ENCODE results near the gene PTCH1.

Gene PTCH1

DNA sequence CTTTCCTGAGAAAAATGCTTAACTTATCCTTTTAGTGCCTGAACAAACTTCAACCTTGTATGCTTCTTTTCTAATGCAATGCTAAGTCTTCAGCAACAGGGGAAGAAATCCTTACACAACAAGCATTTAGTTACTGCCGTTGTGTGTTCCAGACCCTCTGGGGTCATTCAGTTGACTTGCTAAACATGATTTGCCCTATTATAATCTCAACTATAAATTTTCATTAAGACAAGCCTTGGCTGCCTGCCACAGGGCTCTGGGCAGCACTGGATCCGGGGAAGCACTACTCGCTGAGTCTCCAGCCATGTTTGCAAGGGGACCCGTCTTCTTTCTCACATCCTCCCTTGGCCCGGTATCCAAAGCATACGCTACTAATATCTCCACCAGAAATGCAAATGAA is 58.1 kb downstream of the PTCH1 start:
- Histone ChIP-seq H3K36me3 (ENCODE audit: insufficient read depth, low read length) (no peaks in the 10 kb centered on the region), H3K27me3 (ENCODE audit: insufficient read depth, low read length, poor library complexity) (peaks cover 46% of the 10 kb centered on the region), H2AFZ (ENCODE audit: low read depth, low read length) (no peak overlapping the region), H3K9ac (ENCODE audit: low read depth, low read length) (no peak overlapping the region), H3K9me3 (ENCODE audit: insufficient read depth, low read length, severe bottlenecking) (no peaks in the 10 kb centered on the region), H3K4me1 (ENCODE audit: insufficient read depth, low read length) (peaks cover 23% of the 10 kb centered on the region), H3K79me2 (ENCODE audit: insufficient read depth, low read length) (no peaks in the 10 kb centered on the region), H3K27ac (ENCODE audit: low read length) (no peak overlapping the region), H3K4me2 (ENCODE audit: insufficient read depth, low read length) (no peak overlapping the region), H3K4me3 (ENCODE audit: low read depth in 1 of 2, low read length in 2 of 2) (no peak overlapping the region), H4K20me1 (ENCODE audit: insufficient read depth, low read length) (peaks cover 44% of the 10 kb centered on the region)
- ATAC-seq (ENCODE audit: insufficient read depth, low read depth) (no peak), DNase-seq (no peak)
- TF ChIP-seq, protein P1, sequence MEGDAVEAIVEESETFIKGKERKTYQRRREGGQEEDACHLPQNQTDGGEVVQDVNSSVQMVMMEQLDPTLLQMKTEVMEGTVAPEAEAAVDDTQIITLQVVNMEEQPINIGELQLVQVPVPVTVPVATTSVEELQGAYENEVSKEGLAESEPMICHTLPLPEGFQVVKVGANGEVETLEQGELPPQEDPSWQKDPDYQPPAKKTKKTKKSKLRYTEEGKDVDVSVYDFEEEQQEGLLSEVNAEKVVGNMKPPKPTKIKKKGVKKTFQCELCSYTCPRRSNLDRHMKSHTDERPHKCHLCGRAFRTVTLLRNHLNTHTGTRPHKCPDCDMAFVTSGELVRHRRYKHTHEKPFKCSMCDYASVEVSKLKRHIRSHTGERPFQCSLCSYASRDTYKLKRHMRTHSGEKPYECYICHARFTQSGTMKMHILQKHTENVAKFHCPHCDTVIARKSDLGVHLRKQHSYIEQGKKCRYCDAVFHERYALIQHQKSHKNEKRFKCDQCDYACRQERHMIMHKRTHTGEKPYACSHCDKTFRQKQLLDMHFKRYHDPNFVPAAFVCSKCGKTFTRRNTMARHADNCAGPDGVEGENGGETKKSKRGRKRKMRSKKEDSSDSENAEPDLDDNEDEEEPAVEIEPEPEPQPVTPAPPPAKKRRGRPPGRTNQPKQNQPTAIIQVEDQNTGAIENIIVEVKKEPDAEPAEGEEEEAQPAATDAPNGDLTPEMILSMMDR (IDR thresholded peaks at IDR 0.05; ENCODE audit: borderline replicate concordance, extremely low read depth, low read length, poor library complexity, severe bottlenecking), result no peak
- TF ChIP-seq EZH2 (IDR thresholded peaks at IDR 0.05; ENCODE audit: borderline replicate concordance, low read depth, low read length, severe bottlenecking), result no peak

DNA sequence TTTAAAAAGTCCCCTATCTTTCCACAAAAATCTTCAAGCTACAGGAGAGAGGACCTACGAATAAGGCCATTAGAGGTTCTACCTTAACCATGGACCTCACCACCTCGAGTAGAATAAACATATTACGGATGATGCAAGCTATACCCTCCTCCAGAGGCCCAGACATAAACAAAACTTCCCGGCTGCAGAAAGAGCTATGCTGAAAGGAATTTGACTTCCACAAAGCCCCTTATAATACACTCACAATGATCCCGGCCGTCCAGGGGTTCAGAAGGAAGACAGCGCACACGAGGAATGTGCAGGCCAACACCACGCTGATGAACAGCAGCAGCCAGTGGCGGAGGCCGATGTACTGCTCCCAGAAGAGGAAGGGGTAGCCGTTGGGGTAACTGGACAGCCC is 59.0 kb downstream of the PTCH1 start:
- H3K4me1 ChIP-seq (ENCODE audit: insufficient read depth, low read length), result peaks cover 14% of the 10 kb centered on the region
- H2AFZ ChIP-seq (ENCODE audit: low read depth, low read length), result no peak overlapping the region
- no peaks in the 10 kb centered on the region for H3K36me3 ChIP-seq (ENCODE audit: insufficient read depth, low read length)
- H3K9ac ChIP-seq (ENCODE audit: low read depth, low read length), result no peak overlapping the region
- peaks cover 36% of the 10 kb centered on the region for H4K20me1 ChIP-seq (ENCODE audit: insufficient read depth, low read length)
- H3K4me3 ChIP-seq (ENCODE audit: low read depth in 1 of 2, low read length in 2 of 2), result no peak overlapping the region
- H3K9me3 ChIP-seq (ENCODE audit: insufficient read depth, low read length, severe bottlenecking), result no peaks in the 10 kb centered on the region
- TF ChIP-seq, protein P1 (IDR thresholded peaks at IDR 0.05; ENCODE audit: borderline replicate concordance, extremely low read depth, low read length, poor library complexity, severe bottlenecking), result no peak
- no peak for TF ChIP-seq EZH2 (IDR thresholded peaks at IDR 0.05; ENCODE audit: borderline replicate concordance, low read depth, low read length, severe bottlenecking)
- H3K27ac ChIP-seq (ENCODE audit: low read length), result no peak overlapping the region
- peaks cover 49% of the 10 kb centered on the region for H3K27me3 ChIP-seq (ENCODE audit: insufficient read depth, low read length, poor library complexity)
- H3K4me2 ChIP-seq (ENCODE audit: insufficient read depth, low read length), result no peak overlapping the region
- no peaks in the 10 kb centered on the region for H3K79me2 ChIP-seq (ENCODE audit: insufficient read depth, low read length)
- no peak for DNase-seq
- ATAC-seq (ENCODE audit: insufficient read depth, low read depth), result no peak

DNA sequence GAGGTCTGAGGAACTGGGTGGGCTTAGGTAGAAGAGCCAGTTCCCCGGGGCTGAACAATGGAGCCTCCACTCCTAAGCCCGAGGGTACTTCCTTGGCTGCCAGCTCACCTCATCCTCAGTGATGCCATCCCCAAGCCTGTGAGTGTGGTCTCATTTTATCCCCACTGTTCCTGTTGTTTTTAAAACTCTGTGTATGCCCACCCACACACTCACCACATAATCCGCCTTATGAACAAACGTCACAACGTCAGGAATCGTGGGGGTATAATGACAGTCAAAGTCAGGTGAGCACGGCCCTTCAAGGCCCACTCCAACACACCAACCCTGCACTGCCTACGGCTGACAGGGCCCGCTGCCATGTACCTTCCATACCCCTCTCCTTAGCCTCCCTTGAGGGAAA is 61.1 kb downstream of the PTCH1 start:
- no peak overlapping the region for H2AFZ ChIP-seq (ENCODE audit: low read depth, low read length)
- H3K36me3 ChIP-seq (ENCODE audit: insufficient read depth, low read length), result no peaks in the 10 kb centered on the region
- no peak overlapping the region for H3K9ac ChIP-seq (ENCODE audit: low read depth, low read length)
- peaks cover 50% of the 10 kb centered on the region for H3K27me3 ChIP-seq (ENCODE audit: insufficient read depth, low read length, poor library complexity)
- H3K4me1 ChIP-seq (ENCODE audit: insufficient read depth, low read length), result no peaks in the 10 kb centered on the region
- ATAC-seq (ENCODE audit: insufficient read depth, low read depth) (no peak), DNase-seq (no peak)
- TF ChIP-seq, protein P1 (IDR thresholded peaks at IDR 0.05; ENCODE audit: borderline replicate concordance, extremely low read depth, low read length, poor library complexity, severe bottlenecking), result no peak
- TF ChIP-seq EZH2 (IDR thresholded peaks at IDR 0.05; ENCODE audit: borderline replicate concordance, low read depth, low read length, severe bottlenecking), result no peak
- H3K9me3 ChIP-seq (ENCODE audit: insufficient read depth, low read length, severe bottlenecking), result no peaks in the 10 kb centered on the region
- no peak overlapping the region for H3K4me2 ChIP-seq (ENCODE audit: insufficient read depth, low read length)
- H3K27ac ChIP-seq (ENCODE audit: low read length), result no peak overlapping the region
- H3K79me2 ChIP-seq (ENCODE audit: insufficient read depth, low read length), result no peaks in the 10 kb centered on the region
- no peak overlapping the region for H3K4me3 ChIP-seq (ENCODE audit: low read depth in 1 of 2, low read length in 2 of 2)
- peaks cover 19% of the 10 kb centered on the region for H4K20me1 ChIP-seq (ENCODE audit: insufficient read depth, low read length)

DNA sequence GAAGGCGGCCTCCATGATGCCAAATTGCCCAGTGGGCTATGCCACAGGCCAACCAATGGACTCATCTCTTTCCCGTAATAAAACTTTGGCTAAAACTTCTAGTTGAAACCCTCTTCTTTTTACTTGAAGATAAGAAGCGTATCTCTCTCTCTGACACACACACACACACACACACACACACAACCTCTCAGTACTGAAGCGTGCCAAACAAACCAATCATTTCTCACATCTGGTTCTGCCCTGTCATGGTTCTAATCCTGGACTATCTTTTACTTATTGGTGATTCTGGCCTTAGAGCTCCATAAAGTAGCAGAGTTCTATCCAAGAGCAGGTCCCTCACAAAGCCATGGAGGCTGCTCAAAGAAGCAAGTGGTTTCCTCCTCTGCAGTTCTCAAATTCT is 64.6 kb downstream of the PTCH1 start:
- Histone ChIP-seq H3K4me2 (ENCODE audit: insufficient read depth, low read length) (no peak overlapping the region), H3K27ac (ENCODE audit: low read length) (no peak overlapping the region), H3K9me3 (ENCODE audit: insufficient read depth, low read length, severe bottlenecking) (no peaks in the 10 kb centered on the region), H3K27me3 (ENCODE audit: insufficient read depth, low read length, poor library complexity) (peaks cover 35% of the 10 kb centered on the region), H3K36me3 (ENCODE audit: insufficient read depth, low read length) (no peaks in the 10 kb centered on the region), H3K9ac (ENCODE audit: low read depth, low read length) (no peak overlapping the region), H2AFZ (ENCODE audit: low read depth, low read length) (no peak overlapping the region), H3K4me3 (ENCODE audit: low read depth in 1 of 2, low read length in 2 of 2) (no peak overlapping the region), H3K79me2 (ENCODE audit: insufficient read depth, low read length) (no peaks in the 10 kb centered on the region), H3K4me1 (ENCODE audit: insufficient read depth, low read length) (no peaks in the 10 kb centered on the region), H4K20me1 (ENCODE audit: insufficient read depth, low read length) (no peaks in the 10 kb centered on the region; the same call in 1 of the 2 replicates)
- TF ChIP-seq, protein P1 (IDR thresholded peaks at IDR 0.05; ENCODE audit: borderline replicate concordance, extremely low read depth, low read length, poor library complexity, severe bottlenecking), result no peak
- no peak for TF ChIP-seq EZH2 (IDR thresholded peaks at IDR 0.05; ENCODE audit: borderline replicate concordance, low read depth, low read length, severe bottlenecking)
- ATAC-seq (ENCODE audit: insufficient read depth, low read depth) (no peak), DNase-seq (no peak)
